ENCODE data around the gene DHCR7. TPM values are rescaled to one million over a fixed set of nuclear protein-coding genes. Genes with fewer than 3 reads are reported as not detected.
A peak's percentile ranks its signal among the peaks of the same experiment; 100 is the strongest.
"Not testable (repeated sequence)": the region's sequence is repeated elsewhere in the genome, so short reads cannot be mapped to it uniquely, and the experiment has no call there.

The DHCR7 gene
- total and polyA plus RNA-seq, 12 donors: 31.8 to 904 (median 85.3) TPM

- Histone ChIP-seq H3K27me3 (no peaks in the 10 kb centered on the region), H3K9me3 (replicated peaks in 1 of 3) (no peaks in the 10 kb centered on the region), H3K36me3 (replicated peaks in 1 of 2) (no peaks in the 10 kb centered on the region), H3K4me1 (replicated peaks in 1 of 2) (peaks cover 7 to 12% of the 10 kb centered on the region in 2 donors), H3K27ac (no peak overlapping the region), H3K4me3 (no peak overlapping the region)
- TF ChIP-seq POLR2A (IDR thresholded peaks at IDR 0.05): no peak
- 82 to 95% (median 93%) methylated on average over 1 to 2 of the region's 2 CpGs for WGBS, 4 donors
- intact Hi-C loops (cut with DNase I): no loop called here
- DNase-seq: no peak
Observed at GRCh38 chr11:71425409-71425808, 22.8 kb downstream of the DHCR7 start.

- H3K4me1 ChIP-seq (replicated peaks in 1 of 2): no peaks in the 10 kb centered on the region
- intact Hi-C loops (cut with DNase I): no loop called here
- H3K27me3 ChIP-seq: no peaks in the 10 kb centered on the region
- no peak for TF ChIP-seq CTCF (IDR thresholded peaks at IDR 0.05)
- TF ChIP-seq POLR2A (IDR thresholded peaks at IDR 0.05): no peak
- no peak overlapping the region for H3K4me3 ChIP-seq
- DNase-seq: peak in 1 of 7 donors; percentile 3
- no peaks in the 10 kb centered on the region for H3K36me3 ChIP-seq (replicated peaks in 1 of 2)
- no peaks in the 10 kb centered on the region for H3K9me3 ChIP-seq (replicated peaks in 1 of 3)
- H3K27ac ChIP-seq: no peak overlapping the region
- 82 to 85% (median 84%) methylated on average over 6 to 7 of the region's 7 CpGs for WGBS, 4 donors
Observed at GRCh38 chr11:71423181-71423790, 24.9 kb downstream of the DHCR7 start.

DNA sequence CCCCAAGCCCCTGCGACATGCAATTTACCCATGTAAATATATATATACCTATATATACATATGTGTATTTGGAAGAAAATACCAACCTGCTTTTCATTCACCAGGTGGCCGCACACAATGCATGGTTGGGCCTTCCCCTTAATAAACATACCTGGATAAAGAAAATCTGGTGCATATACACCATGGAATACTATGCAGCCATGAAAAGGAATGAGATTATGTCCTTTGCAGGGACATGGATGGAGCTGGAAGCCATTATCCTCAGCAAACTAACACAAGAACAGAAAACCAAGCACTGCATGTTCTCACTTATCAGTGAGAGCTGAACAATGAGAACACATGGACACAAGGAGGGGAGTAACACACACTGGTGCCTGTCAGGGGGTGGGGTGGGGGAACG is 25.9 kb downstream of the DHCR7 start:
- WGBS, 4 donors: 92 to 97% (median 95%) methylated on average over 3 of the region's 3 CpGs
- H3K27me3 ChIP-seq; H3K27ac ChIP-seq; DNase-seq; H3K9me3 ChIP-seq (replicated peaks in 1 of 3); H3K4me1 ChIP-seq (replicated peaks in 1 of 2); intact Hi-C loops (cut with DNase I); H3K4me3 ChIP-seq; H3K36me3 ChIP-seq (replicated peaks in 1 of 2): not testable (repeated sequence)

DNA sequence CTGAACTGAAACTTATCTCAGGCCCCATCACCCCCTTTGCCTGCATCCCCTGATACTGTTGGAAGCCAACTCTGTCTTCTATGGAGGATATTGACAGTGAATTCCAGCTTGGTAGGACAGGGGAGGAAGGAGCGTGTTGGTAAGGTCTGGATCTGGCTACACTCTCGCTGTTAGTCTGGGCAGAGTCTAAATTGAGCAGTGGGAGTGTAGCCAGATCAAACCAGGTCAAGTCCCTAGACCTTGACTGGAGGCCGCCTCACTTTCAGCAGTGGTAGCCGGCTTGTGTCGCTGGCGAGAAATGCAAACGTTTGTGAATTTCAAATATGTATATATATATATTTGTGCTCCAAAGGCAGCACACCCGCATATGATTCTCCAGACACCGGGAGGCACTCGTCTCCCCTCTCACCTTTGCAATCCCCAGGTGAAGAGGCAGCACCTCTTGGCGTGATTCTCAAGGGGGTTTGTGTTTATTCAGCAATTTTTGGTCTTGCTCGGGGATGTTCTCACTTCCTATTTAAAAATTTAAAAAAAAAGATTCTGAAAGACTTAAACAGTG is 26.7 kb downstream of the DHCR7 start:
- peak in 4 of 7 donors; percentile 46 to 63 (median 50) for DNase-seq
- no peak overlapping the region for H3K4me3 ChIP-seq
- H3K27ac ChIP-seq: no peak overlapping the region
- TF ChIP-seq POLR2A (IDR thresholded peaks at IDR 0.05) (no peak), CTCF (IDR thresholded peaks at IDR 0.05) (no peak)
- no peaks in the 10 kb centered on the region for H3K9me3 ChIP-seq (replicated peaks in 1 of 3)
- no peaks in the 10 kb centered on the region for H3K36me3 ChIP-seq (replicated peaks in 1 of 2)
- no peaks in the 10 kb centered on the region for H3K4me1 ChIP-seq (replicated peaks in 1 of 2)
- intact Hi-C loops (cut with DNase I): no loop called here
- 45 to 51% (median 48%) methylated on average over 12 of the region's 12 CpGs for WGBS, 4 donors
- no peaks in the 10 kb centered on the region for H3K27me3 ChIP-seq

- peak in 5 of 7 donors; percentile 51 to 72 (median 68) for DNase-seq
- H3K27me3 ChIP-seq: no peaks in the 10 kb centered on the region
- peak; percentile 46 to 74 (median 65) for TF ChIP-seq CTCF (IDR thresholded peaks at IDR 0.05)
- no peak for TF ChIP-seq POLR2A (IDR thresholded peaks at IDR 0.05)
- H3K27ac ChIP-seq: no peak overlapping the region
- 73 to 79% (median 76%) methylated on average over 16 of the region's 16 CpGs for WGBS, 4 donors
- intact Hi-C loops (cut with DNase I): no loop called here
- no peak overlapping the region for H3K4me3 ChIP-seq
- no peaks in the 10 kb centered on the region for H3K4me1 ChIP-seq (replicated peaks in 1 of 2)
- H3K36me3 ChIP-seq (replicated peaks in 1 of 2): no peaks in the 10 kb centered on the region
- H3K9me3 ChIP-seq (replicated peaks in 1 of 3): no peaks in the 10 kb centered on the region
Observed at GRCh38 chr11:71420455-71421241, 27.5 kb downstream of the DHCR7 start.
